ENCODE results near the gene DIP2C. TPM values are rescaled to one million over a fixed set of nuclear protein-coding genes. Genes with fewer than 3 reads are reported as not detected.
A peak's percentile ranks its signal among the peaks of the same experiment; 100 is the strongest.
"Not testable (repeated sequence)": the region's sequence is repeated elsewhere in the genome, so short reads cannot be mapped to it uniquely, and the experiment has no call there.

The DIP2C gene
- total RNA-seq, 1 donor from 2014 or later, result 24.8 TPM

- DNase-seq (ENCODE audit: low spot score), result no peak
Measured at GRCh38 chr10:517241-517830, 172.1 kb downstream of the DIP2C start.

- no peak for DNase-seq (ENCODE audit: low spot score)
Measured at GRCh38 chr10:516764-517163, 172.7 kb downstream of the DIP2C start.

- DNase-seq (ENCODE audit: low spot score), result no peak
Measured at GRCh38 chr10:515674-516073, 173.8 kb downstream of the DIP2C start.

- DNase-seq (ENCODE audit: low spot score), result no peak
Measured at GRCh38 chr10:514137-514671, 175.3 kb downstream of the DIP2C start.

- no peak for DNase-seq (ENCODE audit: low spot score)
Measured at GRCh38 chr10:513393-513792, 176.1 kb downstream of the DIP2C start.

GRCh38 chr10:512661-513060 lies 176.8 kb downstream of the DIP2C start:
- DNase-seq (ENCODE audit: low spot score), result not testable (repeated sequence)

- no peak for DNase-seq (ENCODE audit: low spot score)
Measured at GRCh38 chr10:511849-512191, 177.6 kb downstream of the DIP2C start.

- peak; percentile 97 for DNase-seq (ENCODE audit: low spot score)
Measured at GRCh38 chr10:511101-511848, 178.2 kb downstream of the DIP2C start.

- DNase-seq (ENCODE audit: low spot score), result peak; percentile 29
Measured at GRCh38 chr10:510415-510881, 179.0 kb downstream of the DIP2C start.

- DNase-seq (ENCODE audit: low spot score), result no peak
Measured at GRCh38 chr10:509361-510102, 179.9 kb downstream of the DIP2C start.

GRCh38 chr10:508726-509125 lies 180.7 kb downstream of the DIP2C start:
- no peak for DNase-seq (ENCODE audit: low spot score)

GRCh38 chr10:507908-508444 lies 181.5 kb downstream of the DIP2C start:
- DNase-seq (ENCODE audit: low spot score), result no peak

GRCh38 chr10:507355-507699 lies 182.1 kb downstream of the DIP2C start:
- no peak for DNase-seq (ENCODE audit: low spot score)

GRCh38 chr10:506451-507354 lies 182.8 kb downstream of the DIP2C start:
- DNase-seq (ENCODE audit: low spot score), result no peak

GRCh38 chr10:505419-505818 lies 184.0 kb downstream of the DIP2C start:
- no peak for DNase-seq (ENCODE audit: low spot score)

- DNase-seq (ENCODE audit: low spot score), result no peak
Measured at GRCh38 chr10:504806-505205, 184.7 kb downstream of the DIP2C start.

- no peak for DNase-seq (ENCODE audit: low spot score)
Measured at GRCh38 chr10:504121-504611, 185.3 kb downstream of the DIP2C start.

- no peak for DNase-seq (ENCODE audit: low spot score)
Measured at GRCh38 chr10:501596-501995, 187.9 kb downstream of the DIP2C start.

- no peak for DNase-seq (ENCODE audit: low spot score)
Measured at GRCh38 chr10:500876-501275, 188.6 kb downstream of the DIP2C start.

GRCh38 chr10:499991-500390 lies 189.5 kb downstream of the DIP2C start:
- DNase-seq (ENCODE audit: low spot score), result no peak

Measured in umbilical cord (tissue), 2 donors.